ENCODE results near the gene DNAH8. TPM values are rescaled to one million over a fixed set of nuclear protein-coding genes. Genes with fewer than 3 reads are reported as not detected.

DNAH8 gene
- total RNA-seq, 1 experiment from 2014 or later, result not detected

- H3K36me3 ChIP-seq (ENCODE audit: control insufficient read depth, insufficient read depth, low read length), result no peaks in the 10 kb centered on the region
- DNase-seq (ENCODE audit: low read depth, low spot score), result no peak
- TF ChIP-seq POLR2AphosphoS5 (IDR thresholded peaks at IDR 0.05; ENCODE audit: low read depth, low read length) (no peak), TCF7L2 (IDR thresholded peaks at IDR 0.05; ENCODE audit: low read depth, low read length) (no peak), SIN3A (IDR thresholded peaks at IDR 0.05; ENCODE audit: borderline replicate concordance, insufficient read depth, low read depth, low read length) (no peak), CTCF (IDR thresholded peaks at IDR 0.05) (no peak)
- TF ChIP-seq, protein P1, sequence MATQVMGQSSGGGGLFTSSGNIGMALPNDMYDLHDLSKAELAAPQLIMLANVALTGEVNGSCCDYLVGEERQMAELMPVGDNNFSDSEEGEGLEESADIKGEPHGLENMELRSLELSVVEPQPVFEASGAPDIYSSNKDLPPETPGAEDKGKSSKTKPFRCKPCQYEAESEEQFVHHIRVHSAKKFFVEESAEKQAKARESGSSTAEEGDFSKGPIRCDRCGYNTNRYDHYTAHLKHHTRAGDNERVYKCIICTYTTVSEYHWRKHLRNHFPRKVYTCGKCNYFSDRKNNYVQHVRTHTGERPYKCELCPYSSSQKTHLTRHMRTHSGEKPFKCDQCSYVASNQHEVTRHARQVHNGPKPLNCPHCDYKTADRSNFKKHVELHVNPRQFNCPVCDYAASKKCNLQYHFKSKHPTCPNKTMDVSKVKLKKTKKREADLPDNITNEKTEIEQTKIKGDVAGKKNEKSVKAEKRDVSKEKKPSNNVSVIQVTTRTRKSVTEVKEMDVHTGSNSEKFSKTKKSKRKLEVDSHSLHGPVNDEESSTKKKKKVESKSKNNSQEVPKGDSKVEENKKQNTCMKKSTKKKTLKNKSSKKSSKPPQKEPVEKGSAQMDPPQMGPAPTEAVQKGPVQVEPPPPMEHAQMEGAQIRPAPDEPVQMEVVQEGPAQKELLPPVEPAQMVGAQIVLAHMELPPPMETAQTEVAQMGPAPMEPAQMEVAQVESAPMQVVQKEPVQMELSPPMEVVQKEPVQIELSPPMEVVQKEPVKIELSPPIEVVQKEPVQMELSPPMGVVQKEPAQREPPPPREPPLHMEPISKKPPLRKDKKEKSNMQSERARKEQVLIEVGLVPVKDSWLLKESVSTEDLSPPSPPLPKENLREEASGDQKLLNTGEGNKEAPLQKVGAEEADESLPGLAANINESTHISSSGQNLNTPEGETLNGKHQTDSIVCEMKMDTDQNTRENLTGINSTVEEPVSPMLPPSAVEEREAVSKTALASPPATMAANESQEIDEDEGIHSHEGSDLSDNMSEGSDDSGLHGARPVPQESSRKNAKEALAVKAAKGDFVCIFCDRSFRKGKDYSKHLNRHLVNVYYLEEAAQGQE (IDR thresholded peaks at IDR 0.05; ENCODE audit: insufficient read depth in 1 of 2, low read depth in 2 of 2, low read length in 1 of 2), result no peak
- H3K4me1 ChIP-seq (ENCODE audit: control insufficient read depth, insufficient read depth, low read length), result no peaks in the 10 kb centered on the region
- H3K4me3 ChIP-seq (ENCODE audit: low read depth in 2 of 2, low read length in 2 of 2), result no peak overlapping the region
- no peak overlapping the region for H3K27ac ChIP-seq (ENCODE audit: low read length)
- no TSS peak for BruUV-seq (replicated peaks)
- ChIA-PET POLR2A (no interaction called here), CTCF (no interaction called here)
- peaks cover 22% of the 10 kb centered on the region for H3K27me3 ChIP-seq (ENCODE audit: control insufficient read depth, insufficient read depth, low read length)
- ATAC-seq, result no peak
- intact Hi-C loops (cut with micrococcal nuclease; ENCODE audit: unreplicated experiment), result no loop called here
- in situ Hi-C loops (cut with HindIII; ENCODE audit: low pct_unique_long_range_greater_than_20kb, low sequenced_read_pairs), result no loop called here
- no peaks in the 10 kb centered on the region for H3K9me3 ChIP-seq (ENCODE audit: control insufficient read depth, insufficient read depth, low read depth, low read length)
Observed at GRCh38 chr6:38815250-38815649, 100.1 kb downstream of the DNAH8 start.

DNA sequence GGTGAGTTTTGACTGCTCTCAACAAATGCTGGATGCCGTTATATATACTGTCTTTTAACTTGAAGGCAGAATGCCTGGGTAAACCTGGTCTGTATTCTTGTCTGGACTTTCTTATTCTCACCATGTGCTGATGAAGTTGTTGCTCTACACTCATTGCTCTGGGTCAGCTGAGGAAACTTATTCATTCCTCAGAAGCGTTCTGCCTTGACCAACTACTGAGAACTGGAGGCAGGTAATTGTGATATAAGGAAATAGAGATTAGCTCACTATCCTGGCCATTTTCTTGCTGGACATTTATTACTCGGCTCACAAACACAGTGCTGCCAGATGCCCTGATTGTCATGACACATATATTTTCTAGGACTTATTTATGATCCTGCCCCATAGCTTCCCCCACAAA is 103.6 kb downstream of the DNAH8 start:
- no TSS peak for BruUV-seq (replicated peaks)
- intact Hi-C loops (cut with micrococcal nuclease; ENCODE audit: unreplicated experiment), result no loop called here
- CTCF ChIA-PET, result no interaction called here

More for the DNA sequence above, 103.6 kb downstream of the DNAH8 start:
- Histone ChIP-seq H3K4me3 (ENCODE audit: low read depth in 2 of 2, low read length in 2 of 2) (no peak overlapping the region), H3K4me1 (ENCODE audit: control insufficient read depth, insufficient read depth, low read length) (no peaks in the 10 kb centered on the region), H3K27ac (ENCODE audit: low read length) (no peak overlapping the region), H3K27me3 (ENCODE audit: control insufficient read depth, insufficient read depth, low read length) (peaks cover 9% of the 10 kb centered on the region), H3K9me3 (ENCODE audit: control insufficient read depth, insufficient read depth, low read depth, low read length) (no peaks in the 10 kb centered on the region), H3K36me3 (ENCODE audit: control insufficient read depth, insufficient read depth, low read length) (no peaks in the 10 kb centered on the region)
- no peak for ATAC-seq
- POLR2A ChIA-PET, result no interaction called here
- TF ChIP-seq, protein P1 (IDR thresholded peaks at IDR 0.05; ENCODE audit: insufficient read depth in 1 of 2, low read depth in 2 of 2, low read length in 1 of 2), result no peak
- TF ChIP-seq SIN3A (IDR thresholded peaks at IDR 0.05; ENCODE audit: borderline replicate concordance, insufficient read depth, low read depth, low read length) (no peak), POLR2AphosphoS5 (IDR thresholded peaks at IDR 0.05; ENCODE audit: low read depth, low read length) (no peak), TCF7L2 (IDR thresholded peaks at IDR 0.05; ENCODE audit: low read depth, low read length) (no peak), CTCF (IDR thresholded peaks at IDR 0.05) (no peak)
- in situ Hi-C loops (cut with HindIII; ENCODE audit: low pct_unique_long_range_greater_than_20kb, low sequenced_read_pairs), result no loop called here
- DNase-seq (ENCODE audit: low read depth, low spot score), result no peak

All from Panc1 (cell line).